Activated T-cell treated with anti-CD3 and anti-CD28 coated beads, Interleukin-2, amount 50 U/mL, for 4 hours (primary cell): ENCODE measurements around the gene GLOD5. TPM values are rescaled to one million over a fixed set of nuclear protein-coding genes. Genes with fewer than 3 reads are reported as not detected.
"Not testable (repeated sequence)": the region's sequence is repeated elsewhere in the genome, so short reads cannot be mapped to it uniquely, and the experiment has no call there.

Source experiments
- ATAC-seq, 2 donors: fragments of 200-7000 bp; cut with Tn5 transposase; one replicate each; pipeline ENCODE4 v1.10.0; 2021
- DNase-seq: peaks from one replicate; pipeline ENCODE4 v3.0.0-alpha.2; 2020
- H3K27me3 Mint-ChIP-seq: one replicate; pipeline ENCODE4 v1.8.0; 2021; ENCODE audit warnings: low read depth, mixed read lengths
- H3K36me3 Mint-ChIP-seq: one replicate; pipeline ENCODE4 v1.8.0; 2022; ENCODE audit warnings: mixed read lengths; ENCODE audit not compliant: insufficient read depth
- H3K4me1 Mint-ChIP-seq: one replicate; pipeline ENCODE4 v1.8.0; 2021; ENCODE audit warnings: low read depth, mixed read lengths
- H3K4me3 Mint-ChIP-seq: one replicate; pipeline ENCODE4 v1.8.0; 2021; ENCODE audit warnings: mild to moderate bottlenecking, moderate library complexity, mixed read lengths
- H3K9me3 Mint-ChIP-seq: one replicate; pipeline ENCODE4 v1.8.0; 2021; ENCODE audit warnings: mixed read lengths
- total RNA-seq, 3 donors: library from RNA; stranded (reverse); gene quantifications; one replicate each; pipeline ENCODE4 v1.2.1, GENCODE V29; 2021

Gene GLOD5
- total RNA-seq, 3 donors from 2014 or later = not detected

DNA sequence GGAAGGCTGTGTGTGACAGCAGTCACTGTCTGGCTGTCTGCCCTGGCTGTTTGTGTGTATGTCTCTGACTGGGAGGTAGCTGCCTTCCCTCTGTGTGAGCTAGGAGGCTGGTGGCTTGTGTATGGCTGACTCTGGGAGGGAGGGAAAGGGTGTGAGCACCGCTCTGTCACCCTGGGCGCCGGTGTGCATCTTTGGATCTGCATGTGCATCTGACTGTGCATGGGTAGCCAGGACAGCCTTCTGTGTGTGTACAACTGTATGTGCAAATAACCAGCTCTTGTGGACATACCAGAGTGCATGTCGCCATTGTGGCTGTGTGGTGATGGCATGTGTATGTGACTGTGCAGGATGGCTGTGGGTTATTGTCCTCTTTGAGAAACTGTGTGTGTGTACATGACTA lies 57.3 kb downstream of the GLOD5 start:
- Mint-ChIP-seq H3K4me3 (no peak overlapping the region), H3K27me3 (no peaks in the 10 kb centered on the region), H3K4me1 (no peaks in the 10 kb centered on the region), H3K36me3 (peaks cover 9% of the 10 kb centered on the region), H3K9me3 (no peaks in the 10 kb centered on the region)
- ATAC-seq (no peak), DNase-seq (no peak)

DNA sequence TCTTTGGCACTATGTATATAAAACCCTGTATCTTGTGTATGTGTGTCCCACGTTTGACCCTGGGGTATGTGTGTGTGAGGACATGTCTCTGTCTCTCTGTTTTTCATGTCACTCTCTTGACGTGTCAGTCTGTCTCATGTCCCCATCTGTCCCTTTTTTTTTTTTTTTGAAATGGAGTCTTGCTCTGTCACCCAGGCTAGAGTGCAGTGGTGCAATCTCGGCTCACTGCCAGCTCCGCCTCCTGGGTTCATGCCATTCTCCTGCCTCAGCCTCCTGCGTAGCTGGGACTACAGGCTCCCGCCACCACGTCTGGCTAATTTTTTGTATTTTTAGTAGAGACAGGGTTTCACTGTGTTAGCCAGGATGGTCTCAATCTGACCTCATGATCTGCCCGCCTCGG lies 57.8 kb downstream of the GLOD5 start:
- H3K27me3 Mint-ChIP-seq, DNase-seq, H3K4me1 Mint-ChIP-seq, ATAC-seq, H3K4me3 Mint-ChIP-seq, H3K36me3 Mint-ChIP-seq, H3K9me3 Mint-ChIP-seq: not testable (repeated sequence)

DNA sequence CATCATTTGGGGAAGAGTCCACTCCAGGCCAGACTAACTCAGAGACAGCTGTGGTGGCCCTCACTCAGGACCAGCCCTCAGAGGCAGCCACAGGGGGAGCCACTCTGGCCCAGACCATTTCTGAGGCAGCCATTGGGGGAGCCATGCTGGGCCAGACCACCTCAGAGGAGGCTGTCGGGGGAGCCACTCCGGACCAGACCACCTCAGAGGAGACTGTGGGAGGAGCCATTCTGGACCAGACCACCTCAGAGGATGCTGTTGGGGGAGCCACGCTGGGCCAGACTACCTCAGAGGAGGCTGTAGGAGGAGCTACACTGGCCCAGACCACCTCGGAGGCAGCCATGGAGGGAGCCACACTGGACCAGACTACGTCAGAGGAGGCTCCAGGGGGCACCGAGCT lies 61.5 kb downstream of the GLOD5 start:
- DNase-seq (no peak), ATAC-seq (no peak)
- Mint-ChIP-seq H3K4me1 (peaks cover 7% of the 10 kb centered on the region), H3K36me3 (peaks cover 7% of the 10 kb centered on the region), H3K27me3 (peaks cover 11% of the 10 kb centered on the region), H3K9me3 (no peaks in the 10 kb centered on the region), H3K4me3 (no peak overlapping the region)

Other genes starting within 250 kb of the GLOD5 start
- 100 to 1,000 TPM in 2 of 3 donors, 10 to 100 TPM in 1; 87.0 to 113 (median 106) TPM for gene EBP, start 239.9 kb upstream of the GLOD5 start, total RNA-seq
- 10 to 100 TPM; 15.1 to 17.4 (median 16.5) TPM for gene TBC1D25, start 222.0 kb upstream of the GLOD5 start, total RNA-seq
- gene RBM3, start 187.3 kb upstream of the GLOD5 start, total RNA-seq = 100 to 1,000 TPM; 459 to 489 (median 484) TPM
- 10 to 100 TPM; 36.4 to 49.5 (median 36.9) TPM for gene WDR13, start 164.3 kb upstream of the GLOD5 start, total RNA-seq
- gene WAS, start 77.9 kb upstream of the GLOD5 start, total RNA-seq = 10 to 100 TPM; 83.3 to 86.5 (median 86.2) TPM
- 10 to 100 TPM; 21.2 to 25.5 (median 23.2) TPM for gene SUV39H1, start 65.0 kb upstream of the GLOD5 start, total RNA-seq
- under 1 TPM; 0.27 to 0.40 (median 0.33) TPM for gene GATA1, start 24.8 kb downstream of the GLOD5 start, total RNA-seq
- 10 to 100 TPM; 40.2 to 52.1 (median 44.2) TPM for gene HDAC6, start 40.3 kb downstream of the GLOD5 start, total RNA-seq
- under 1 TPM in 1 of 3 donors, not detected in 2; 0.37 TPM for gene ERAS, start 64.8 kb downstream of the GLOD5 start, total RNA-seq
- 1 to 10 TPM; 2.8 to 3.4 (median 2.9) TPM for gene PCSK1N, start 73.9 kb downstream of the GLOD5 start, total RNA-seq
- 100 to 1,000 TPM in 2 of 3 donors, 10 to 100 TPM in 1; 92.7 to 107 (median 102) TPM for gene TIMM17B, start 136.0 kb downstream of the GLOD5 start, total RNA-seq
- gene PQBP1, start 136.2 kb downstream of the GLOD5 start, total RNA-seq = 100 to 1,000 TPM; 130 to 147 (median 139) TPM
- 10 to 100 TPM; 23.1 to 31.5 (median 30.6) TPM for gene SLC35A2, start 149.9 kb downstream of the GLOD5 start, total RNA-seq
- gene PIM2, start 157.3 kb downstream of the GLOD5 start, total RNA-seq = 100 to 1,000 TPM; 197 to 279 (median 270) TPM
- gene OTUD5, start 195.9 kb downstream of the GLOD5 start, total RNA-seq = 10 to 100 TPM; 55.5 to 65.2 (median 57.8) TPM
- gene KCND1, start 210.1 kb downstream of the GLOD5 start, total RNA-seq = 1 to 10 TPM in 2 of 3 donors, under 1 TPM in 1; 0.71 to 1.1 (median 1.1) TPM
- 10 to 100 TPM; 42.2 to 58.1 (median 44.1) TPM for gene GRIPAP1, start 240.5 kb downstream of the GLOD5 start, total RNA-seq